Nephron progenitor cell (in vitro differentiated cells): ENCODE data around the gene KLF3.
A peak's percentile ranks its signal among the peaks of the same experiment; 100 is the strongest.
"Not testable (repeated sequence)": the region's sequence is repeated elsewhere in the genome, so short reads cannot be mapped to it uniquely, and the experiment has no call there.

Source experiments
- DNase-seq: peaks from one replicate; pipeline ENCODE4 v3.0.0; 2021
- H3K27ac Mint-ChIP-seq: 2 replicates; pipeline ENCODE4 v1.8.0; 2021; ENCODE audit warnings: mild to moderate bottlenecking, moderate library complexity, mixed read lengths
- H3K27me3 Mint-ChIP-seq: 2 replicates; pipeline ENCODE4 v1.8.0; 2021; ENCODE audit warnings: mild to moderate bottlenecking, low read depth, mixed read lengths; ENCODE audit not compliant: poor library complexity
- H3K36me3 Mint-ChIP-seq: 2 replicates; pipeline ENCODE4 v1.8.0; 2021; ENCODE audit warnings: low read depth, mixed read lengths
- H3K4me1 Mint-ChIP-seq: 2 replicates; pipeline ENCODE4 v1.8.0; 2021; ENCODE audit warnings: mixed read lengths
- H3K4me3 Mint-ChIP-seq: 2 replicates; pipeline ENCODE4 v1.8.0; 2021; ENCODE audit warnings: mild to moderate bottlenecking, moderate library complexity, mixed read lengths
- H3K9me3 Mint-ChIP-seq: 2 replicates; pipeline ENCODE4 v1.8.0; 2021; ENCODE audit warnings: mild to moderate bottlenecking, moderate library complexity, mixed read lengths
- CTCF ChIP-seq: fragments of 200-600 bp; sonication (generic); IDR thresholded peaks from 2 replicates; pipeline ENCODE4 v1.5.0; 2021; ENCODE audit warnings: antibody characterized with exemption

Gene KLF3

DNA sequence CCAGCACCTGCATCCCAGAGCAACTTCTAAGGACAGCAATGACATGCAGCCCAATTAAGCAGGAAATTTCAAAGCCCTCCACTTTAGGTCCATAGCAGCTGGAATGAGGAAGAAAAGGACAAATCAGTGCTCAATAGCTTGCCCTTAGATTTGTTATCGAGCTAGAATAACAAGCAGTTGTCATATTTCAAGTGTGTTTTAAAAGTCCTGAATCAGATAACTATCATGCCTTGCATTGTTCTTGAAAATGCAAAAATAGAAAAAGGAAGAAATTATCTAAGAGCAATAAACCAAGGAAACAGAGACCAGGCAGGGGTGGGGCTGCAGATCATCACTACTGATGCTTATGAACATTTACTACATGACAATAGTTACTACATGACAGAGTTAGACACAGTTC is 43.9 kb upstream of the KLF3 start:
- Mint-ChIP-seq H3K36me3 (peaks cover 23% of the 10 kb centered on the region), H3K27me3 (no peaks in the 10 kb centered on the region), H3K4me3 (no peak overlapping the region), H3K9me3 (peaks cover 4% of the 10 kb centered on the region), H3K4me1 (peaks cover 7% of the 10 kb centered on the region), H3K27ac (no peak overlapping the region)
- TF ChIP-seq CTCF, result no peak
- no peak for DNase-seq

DNA sequence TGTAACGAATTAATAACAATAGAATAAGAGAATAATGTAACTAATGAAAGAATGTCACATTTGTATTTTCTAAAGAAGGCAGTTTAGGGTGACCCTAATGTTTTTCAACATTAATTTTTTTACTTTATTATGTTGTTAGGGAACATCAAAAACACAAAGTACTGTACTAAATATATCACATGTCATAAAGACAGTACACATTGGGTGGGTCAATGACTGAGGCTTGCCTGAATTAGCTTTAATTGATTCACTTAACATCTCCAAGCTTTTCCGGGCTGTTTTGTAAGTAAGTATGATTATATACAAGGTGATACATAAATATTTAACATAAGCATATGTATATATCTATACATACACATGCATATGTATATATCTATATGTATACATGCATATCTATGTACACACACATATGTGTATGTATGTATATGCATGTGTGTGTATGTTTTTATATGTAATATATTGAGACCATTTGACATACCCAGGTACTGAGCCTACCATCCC is 43.4 kb upstream of the KLF3 start:
- Mint-ChIP-seq H3K27ac (no peak overlapping the region), H3K4me1 (peaks cover 8% of the 10 kb centered on the region), H3K4me3 (no peak overlapping the region), H3K36me3 (peaks cover 26% of the 10 kb centered on the region), H3K27me3 (no peaks in the 10 kb centered on the region), H3K9me3 (peaks cover 4% of the 10 kb centered on the region)
- no peak for DNase-seq
- no peak for TF ChIP-seq CTCF

DNA sequence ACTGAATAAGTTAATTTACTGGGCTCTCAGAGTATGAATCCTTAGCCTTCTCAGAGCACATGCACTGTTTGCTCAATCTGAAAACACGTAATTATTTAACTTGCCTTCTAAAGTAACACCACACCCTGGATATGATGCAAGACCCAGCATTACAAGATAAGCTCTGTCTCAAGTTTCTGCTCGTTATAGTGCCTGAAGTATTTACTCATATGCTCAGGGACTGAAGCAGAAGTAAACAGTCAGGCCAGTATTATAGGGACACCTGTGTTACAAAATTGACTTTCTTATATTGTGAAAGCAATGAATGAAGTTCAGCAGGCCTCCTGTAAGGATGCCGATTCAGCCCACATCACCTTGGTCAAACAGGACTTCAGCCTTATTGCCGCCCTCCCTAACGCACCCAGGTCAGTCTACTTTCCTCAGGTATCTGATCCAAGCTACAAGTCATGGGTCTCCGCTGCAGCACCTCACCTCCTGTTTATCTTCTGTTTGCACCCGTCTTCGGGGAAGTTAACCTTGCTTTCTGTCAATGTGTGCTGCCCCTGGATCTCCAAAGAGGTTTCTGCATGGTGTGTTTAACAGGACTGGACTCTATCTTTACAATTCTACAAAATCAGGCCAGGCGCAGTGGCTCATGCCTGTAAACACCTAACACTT is 42.8 kb upstream of the KLF3 start:
- H3K4me3 Mint-ChIP-seq, result no peak overlapping the region
- no peak for TF ChIP-seq CTCF
- peaks cover 9% of the 10 kb centered on the region for H3K9me3 Mint-ChIP-seq
- H3K27me3 Mint-ChIP-seq, result no peaks in the 10 kb centered on the region
- DNase-seq, result no peak
- H3K4me1 Mint-ChIP-seq, result peaks cover 14% of the 10 kb centered on the region
- peak overlapping the region; percentile 59 for H3K27ac Mint-ChIP-seq
- peaks cover 31% of the 10 kb centered on the region for H3K36me3 Mint-ChIP-seq

- no peak overlapping the region for H3K27ac Mint-ChIP-seq
- H3K4me3 Mint-ChIP-seq, result no peak overlapping the region
- no peak for DNase-seq
- H3K27me3 Mint-ChIP-seq, result no peaks in the 10 kb centered on the region
- no peak for TF ChIP-seq CTCF
- H3K4me1 Mint-ChIP-seq, result peaks cover 14% of the 10 kb centered on the region
- peaks cover 12% of the 10 kb centered on the region for H3K9me3 Mint-ChIP-seq
- H3K36me3 Mint-ChIP-seq, result peaks cover 35% of the 10 kb centered on the region
Measured at GRCh38 chr4:38621831-38622230, 42.2 kb upstream of the KLF3 start.

DNA sequence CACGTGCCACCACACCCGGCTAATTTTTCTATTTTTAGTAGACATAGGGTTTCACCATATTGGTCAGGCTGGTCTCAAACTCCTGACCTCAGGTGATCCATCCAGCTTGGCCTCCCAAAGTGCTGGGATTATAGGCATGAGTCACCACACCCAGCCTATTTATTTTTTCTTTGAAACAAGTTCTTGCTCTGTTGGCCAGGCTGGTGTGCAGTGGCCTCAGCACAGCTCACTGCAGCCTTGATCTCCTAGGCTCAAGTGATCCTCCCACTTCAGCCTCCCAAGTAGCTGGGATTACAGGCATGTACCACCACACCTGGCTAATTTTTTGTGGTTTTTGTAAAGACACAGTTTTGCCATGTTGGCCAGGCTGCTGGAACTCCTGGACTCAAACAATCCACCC is 41.7 kb upstream of the KLF3 start:
- H3K4me1 Mint-ChIP-seq, result peaks cover 11% of the 10 kb centered on the region
- H3K36me3 Mint-ChIP-seq, result peaks cover 37% of the 10 kb centered on the region
- H3K27me3 Mint-ChIP-seq, H3K4me3 Mint-ChIP-seq, DNase-seq, H3K27ac Mint-ChIP-seq: not testable (repeated sequence)
- peaks cover 12% of the 10 kb centered on the region for H3K9me3 Mint-ChIP-seq

DNA sequence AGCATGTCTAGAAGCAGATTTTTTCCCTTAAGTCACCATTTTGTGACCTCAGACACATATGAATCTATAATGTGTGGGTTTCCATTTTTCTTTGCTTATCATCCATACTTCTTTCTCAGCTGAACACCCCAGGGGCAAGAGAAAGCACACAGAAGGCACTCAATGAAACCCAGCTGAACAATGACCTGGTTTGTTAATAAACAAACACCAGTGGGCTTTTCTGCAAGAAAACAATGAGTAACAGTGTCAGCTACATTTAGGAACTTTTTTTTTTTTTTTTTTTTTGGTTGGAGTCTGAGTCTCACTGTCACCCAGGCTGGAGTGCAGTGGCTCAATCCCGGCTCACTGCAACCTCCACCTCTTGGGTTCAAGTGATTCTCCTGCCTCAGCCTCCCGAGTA is 40.7 kb upstream of the KLF3 start:
- Mint-ChIP-seq H3K4me3 (no peak overlapping the region), H3K9me3 (peaks cover 17% of the 10 kb centered on the region), H3K27me3 (no peaks in the 10 kb centered on the region), H3K4me1 (peaks cover 11% of the 10 kb centered on the region), H3K27ac (no peak overlapping the region), H3K36me3 (peaks cover 44% of the 10 kb centered on the region)
- no peak for DNase-seq
- no peak for TF ChIP-seq CTCF
